ENCODE measurements around the gene EPRS1.
"Not testable (repeated sequence)": the region's sequence is repeated elsewhere in the genome, so short reads cannot be mapped to it uniquely, and the experiment has no call there.

The EPRS1 gene

GRCh38 chr1:220038640-220039039 lies 7.7 kb downstream of the EPRS1 start:
- DNase-seq (ENCODE audit: low read depth), result no peak

DNA sequence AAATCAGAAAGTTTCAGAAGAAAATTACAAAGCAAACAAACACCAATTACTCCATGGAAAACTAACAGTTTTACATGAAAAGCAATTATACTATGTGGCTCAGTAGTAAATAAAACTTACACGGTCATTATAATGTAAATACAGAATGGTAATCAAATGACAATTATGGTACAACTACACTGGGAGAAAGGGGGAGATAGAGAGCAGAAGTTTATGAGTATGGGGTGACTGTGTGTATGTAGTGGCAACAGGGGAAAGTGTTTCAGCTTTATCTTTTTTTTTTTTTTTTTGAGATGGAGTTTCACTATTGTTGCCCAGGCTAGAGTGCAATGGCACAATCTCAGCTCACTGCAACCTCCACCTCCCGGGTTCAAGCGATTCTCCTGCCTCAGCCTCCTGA lies 8.5 kb downstream of the EPRS1 start:
- DNase-seq (ENCODE audit: low read depth), result not testable (repeated sequence)

GRCh38 chr1:220032911-220033310 lies 13.4 kb downstream of the EPRS1 start:
- DNase-seq (ENCODE audit: low read depth), result no peak

- DNase-seq (ENCODE audit: low read depth), result no peak
Measured at GRCh38 chr1:220031287-220031686, 15.0 kb downstream of the EPRS1 start.

DNA sequence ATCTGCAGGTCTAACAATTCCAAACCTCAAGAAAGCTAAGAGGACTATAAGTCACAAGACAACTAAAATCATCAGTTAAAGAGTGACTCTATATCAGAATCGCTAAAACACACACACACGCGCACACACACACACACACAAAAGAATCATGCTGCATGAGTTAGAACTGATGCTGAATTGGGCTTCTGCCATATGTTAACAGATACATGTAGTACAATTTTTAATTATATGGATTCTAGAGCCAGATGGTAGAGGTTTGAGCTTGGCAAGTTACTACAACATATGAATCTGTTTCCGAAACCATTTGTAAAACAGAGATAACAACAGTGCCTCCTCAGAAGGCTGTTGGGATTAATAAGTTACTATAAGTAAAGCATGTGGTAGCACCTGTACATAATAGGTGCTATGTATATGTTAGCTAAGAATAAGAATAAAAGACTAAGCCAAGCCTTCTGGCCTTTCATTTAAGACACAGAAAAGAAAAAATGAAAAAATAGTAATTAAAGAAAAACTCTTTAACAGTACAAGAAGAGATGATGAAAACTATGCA lies 17.9 kb downstream of the EPRS1 start:
- DNase-seq (ENCODE audit: low read depth), result no peak

GRCh38 chr1:220019071-220019470 lies 27.2 kb downstream of the EPRS1 start:
- no peak for DNase-seq (ENCODE audit: low read depth)

GRCh38 chr1:220013497-220013896 lies 32.8 kb downstream of the EPRS1 start:
- no peak for DNase-seq (ENCODE audit: low read depth)

DNA sequence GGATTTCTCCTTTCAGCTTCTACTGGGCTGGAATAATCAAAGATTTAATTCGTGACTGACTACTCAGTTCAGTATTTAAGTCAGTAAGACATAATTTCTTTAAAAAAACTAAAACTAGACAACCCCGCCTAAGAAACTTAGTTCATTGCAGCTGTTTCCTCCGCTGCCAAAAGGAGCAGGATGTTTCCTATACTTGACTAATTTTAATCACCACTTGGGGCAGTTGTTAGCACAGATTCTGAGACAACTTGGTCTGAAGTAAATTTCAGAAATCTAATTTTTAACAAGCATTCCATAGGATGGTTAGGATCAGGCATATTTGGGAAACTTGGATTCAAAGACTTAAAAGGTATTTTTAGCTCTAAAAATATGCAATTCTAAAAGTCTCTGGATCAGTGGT lies 34.0 kb downstream of the EPRS1 start:
- DNase-seq (ENCODE audit: low read depth), result no peak

DNA sequence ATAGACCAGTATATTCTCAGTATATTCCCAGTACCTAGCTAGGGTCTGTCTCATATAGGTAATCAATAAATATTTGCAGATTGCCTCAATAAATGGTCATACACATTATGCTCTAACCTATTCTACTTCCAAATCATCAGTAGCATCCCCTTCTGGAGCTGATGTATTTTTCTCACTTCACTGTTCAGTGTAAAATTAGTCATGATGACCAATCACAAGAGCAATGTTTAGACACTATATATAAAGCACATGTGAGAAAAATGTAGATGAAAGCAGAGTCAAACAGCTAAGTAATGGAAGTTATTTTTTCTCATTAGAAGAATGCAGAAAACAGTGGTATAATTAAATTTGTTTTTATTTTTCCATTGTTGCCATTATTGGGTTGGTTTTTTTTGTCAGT lies 34.7 kb downstream of the EPRS1 start:
- no peak for DNase-seq (ENCODE audit: low read depth)

GRCh38 chr1:220007438-220007837 lies 38.9 kb downstream of the EPRS1 start:
- DNase-seq (ENCODE audit: low read depth), result no peak

GRCh38 chr1:220005489-220005888 lies 40.8 kb downstream of the EPRS1 start:
- no peak for DNase-seq (ENCODE audit: low read depth)

DNA sequence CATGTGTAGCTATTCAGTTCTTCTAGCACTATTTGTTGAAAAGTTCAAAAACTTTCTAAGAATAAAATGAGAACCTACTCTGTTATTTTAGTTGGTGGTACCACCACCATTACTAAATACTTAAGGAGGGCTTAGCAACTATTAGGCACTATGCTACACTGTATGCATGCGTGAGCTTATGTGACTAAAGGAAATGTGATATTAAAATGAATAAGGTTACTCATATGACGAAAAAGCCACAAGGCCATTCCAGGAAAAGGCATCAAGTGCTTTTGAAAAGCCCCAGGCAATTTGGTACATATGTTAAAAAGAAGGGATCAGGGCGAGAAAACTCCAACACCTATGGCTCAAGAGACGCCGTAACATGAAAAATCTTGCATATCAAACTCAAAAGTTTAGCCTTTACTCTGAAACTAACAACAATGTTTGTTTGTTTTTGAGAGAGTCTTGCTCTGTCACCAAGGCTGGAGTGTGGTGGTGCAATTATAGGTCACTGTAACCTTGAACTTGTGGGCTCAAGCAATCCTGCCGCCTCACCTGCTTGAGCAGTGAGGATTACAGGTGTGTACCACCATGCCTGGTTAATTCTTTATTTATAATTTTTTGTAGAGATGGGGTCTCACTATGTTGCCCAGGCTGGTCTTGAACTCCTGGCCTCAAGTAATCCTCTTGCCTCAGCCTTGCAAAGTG lies 42.5 kb downstream of the EPRS1 start:
- DNase-seq (ENCODE audit: low read depth), result no peak

DNA sequence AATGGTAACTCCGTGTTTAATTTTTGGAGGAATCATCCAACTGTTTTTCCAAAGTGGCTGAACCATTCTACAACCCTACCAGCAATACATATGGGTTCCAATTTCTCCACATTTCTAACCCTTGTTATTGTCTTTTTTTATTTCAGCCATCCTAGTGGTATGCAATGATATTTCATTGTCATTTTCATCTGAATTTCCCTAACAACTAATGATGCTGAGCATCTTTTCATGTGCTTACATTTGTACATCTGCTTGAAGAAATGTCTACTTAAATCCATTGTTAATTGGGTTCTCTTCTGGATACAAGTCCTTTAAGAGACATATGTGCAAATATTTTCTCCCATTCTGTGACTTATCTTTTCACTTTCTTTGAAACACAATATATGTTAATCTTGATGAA lies 43.3 kb downstream of the EPRS1 start:
- no peak for DNase-seq (ENCODE audit: low read depth)

GRCh38 chr1:220001095-220001501 lies 45.2 kb downstream of the EPRS1 start:
- no peak for DNase-seq (ENCODE audit: low read depth)

- no peak for DNase-seq (ENCODE audit: low read depth)
Measured at GRCh38 chr1:219999821-220000220, 46.5 kb downstream of the EPRS1 start.

All from activated T-helper 9 cell treated with anti-CD3 and anti-CD28 coated beads, Interleukin-2, amount 50 U/mL, for 16 hours (primary cell).